ENCODE data around the gene CPZ. TPM values are rescaled to one million over a fixed set of nuclear protein-coding genes. Genes with fewer than 3 reads are reported as not detected.
"Not testable (repeated sequence)": the region's sequence is repeated elsewhere in the genome, so short reads cannot be mapped to it uniquely, and the experiment has no call there.

The CPZ gene
- polyA plus RNA-seq, 1 donor = 18.9 TPM

DNA sequence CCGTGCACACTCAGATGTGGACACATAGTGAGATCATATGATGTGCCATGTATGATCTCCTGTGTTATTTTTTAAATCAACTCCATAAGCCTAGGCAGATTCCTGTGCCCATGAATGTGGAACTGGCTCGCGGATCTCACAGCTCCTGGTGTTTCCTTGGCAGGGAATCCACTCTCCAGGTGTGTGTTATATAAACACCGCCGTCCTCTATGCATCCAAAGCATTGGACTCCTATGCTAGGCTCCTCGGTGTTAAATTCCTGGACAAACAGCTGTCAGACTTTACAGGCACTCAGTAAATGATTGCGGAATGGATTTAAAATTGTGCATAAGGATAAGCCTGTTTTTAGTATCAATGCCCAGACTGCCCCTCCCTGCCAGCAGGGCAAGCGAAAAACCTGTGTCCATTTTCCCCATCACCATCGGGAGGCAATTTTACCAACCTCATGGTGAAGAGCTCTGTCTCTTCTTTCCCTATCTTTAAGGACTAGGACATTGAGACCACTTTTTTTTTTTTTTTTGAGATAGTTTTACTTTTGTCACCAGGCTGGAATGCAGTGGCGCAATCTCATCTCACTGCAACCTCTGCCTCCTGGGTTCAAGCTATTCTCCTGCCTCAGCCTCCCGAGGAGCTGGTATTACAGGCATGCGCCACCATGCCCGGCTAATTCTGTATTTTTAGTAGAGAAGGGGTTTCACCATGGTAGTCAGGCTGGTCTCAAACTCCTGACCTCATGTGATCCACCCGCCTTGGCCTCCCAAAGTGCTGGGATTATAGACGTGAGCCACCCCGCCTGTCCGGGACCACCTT, 36.0 kb upstream of the CPZ start:
- no peak for DNase-seq

DNA sequence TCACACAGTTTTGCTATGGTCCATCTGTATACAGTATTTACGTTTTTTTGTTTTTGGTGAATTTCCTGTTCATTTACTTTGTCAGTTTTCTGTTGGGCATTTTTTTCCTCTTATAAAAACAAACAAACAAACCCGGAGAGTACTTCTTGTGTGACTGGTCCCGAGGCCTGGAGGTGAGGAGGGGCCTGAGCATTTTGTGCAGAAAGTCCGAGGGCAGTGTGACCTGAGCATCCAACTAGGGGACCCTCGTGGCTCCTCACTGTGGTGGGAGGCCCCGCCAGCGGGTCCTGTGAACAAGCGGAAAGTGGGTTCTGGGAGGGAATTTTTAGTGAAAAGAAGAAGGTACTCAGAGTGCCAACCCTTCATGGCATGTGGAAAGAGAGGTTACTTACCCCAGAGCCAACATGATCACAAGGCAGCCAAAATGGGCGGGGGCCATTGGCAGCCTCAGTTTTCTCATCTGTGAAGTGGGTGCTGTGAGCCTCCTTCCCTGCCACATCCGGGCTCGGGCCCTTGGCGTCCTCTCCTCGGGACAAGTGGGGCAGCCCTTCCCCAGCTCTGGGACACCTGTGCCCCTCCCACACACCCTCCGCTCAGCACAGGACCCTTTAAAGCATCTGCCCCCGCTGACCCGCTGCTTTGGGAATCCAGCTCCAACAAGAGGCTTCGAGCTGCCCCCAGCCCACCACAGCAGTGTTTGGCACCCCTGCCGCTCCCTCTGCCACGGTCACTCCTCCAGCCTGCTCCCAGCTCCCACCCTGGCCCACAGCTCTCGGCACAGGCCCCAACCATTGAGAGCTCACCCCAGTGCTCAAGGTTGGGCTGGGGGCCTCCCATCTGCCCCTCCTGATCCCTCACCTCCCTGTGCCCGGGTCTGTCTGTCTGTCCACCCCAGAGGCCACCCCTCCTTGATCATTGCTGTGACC, 35.2 kb upstream of the CPZ start:
- no peak for DNase-seq

DNA sequence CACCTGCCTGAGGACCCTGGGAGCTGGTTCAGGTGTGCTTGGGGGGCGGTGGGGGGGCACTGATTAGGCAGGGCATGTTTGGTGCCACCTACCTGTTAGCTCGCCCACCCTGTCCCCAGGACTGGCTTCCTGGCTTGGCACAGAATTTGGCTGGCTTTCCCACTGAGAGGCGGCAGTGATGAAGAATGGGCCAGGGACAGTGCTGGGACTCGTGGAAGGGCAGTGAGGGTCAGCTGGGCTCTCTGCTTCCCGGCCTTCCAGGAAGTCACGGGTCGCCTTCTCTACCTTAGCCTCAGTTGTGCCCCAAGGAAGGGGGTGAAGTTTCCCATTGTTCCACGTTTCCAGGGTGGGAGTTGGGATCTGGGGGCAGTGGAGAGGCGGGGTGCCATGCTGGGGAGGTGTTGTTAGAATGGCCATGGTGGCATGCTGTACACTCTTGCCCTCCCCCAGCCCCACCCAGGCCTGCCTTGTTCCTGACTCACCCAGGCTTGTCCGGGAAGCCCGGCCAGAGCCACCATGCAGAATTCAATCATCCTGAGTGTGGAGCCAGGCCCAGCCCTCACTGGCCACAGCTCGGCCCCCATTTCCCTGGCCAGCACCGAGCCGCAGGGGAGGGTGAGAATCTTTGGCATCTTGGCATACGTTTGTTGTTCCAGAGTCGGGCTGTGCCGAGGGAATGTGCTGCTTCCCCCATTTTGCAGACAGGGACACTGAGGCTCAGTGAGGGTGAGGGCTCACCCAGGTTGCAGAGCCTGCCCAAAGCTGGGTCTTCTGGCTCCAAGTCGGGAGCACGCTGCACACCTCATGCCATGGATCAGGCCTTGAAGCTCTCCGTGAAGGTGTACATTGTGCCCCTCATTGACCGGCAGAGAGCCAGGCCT, 34.2 kb upstream of the CPZ start:
- no peak for DNase-seq

DNA sequence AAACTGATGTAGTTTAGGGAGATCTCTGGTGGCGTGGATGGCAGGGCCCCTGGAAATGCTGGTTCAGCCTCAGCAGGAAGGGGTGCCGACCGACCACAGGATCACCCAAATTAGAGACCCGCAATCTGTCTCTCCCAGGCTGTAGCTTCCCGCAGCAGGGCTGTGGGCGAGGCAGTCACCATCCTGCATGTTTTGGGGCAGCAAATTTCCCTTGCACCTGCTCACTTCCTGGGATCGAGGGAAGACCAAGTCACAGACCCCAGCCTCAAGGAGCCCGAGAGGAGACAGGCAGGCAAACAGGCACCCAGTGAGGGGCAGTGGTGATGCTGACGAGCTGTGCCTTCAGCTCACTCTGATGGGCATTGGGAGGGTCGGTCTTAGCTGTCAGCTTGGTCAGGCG, 33.6 kb upstream of the CPZ start:
- no peak for DNase-seq

DNA sequence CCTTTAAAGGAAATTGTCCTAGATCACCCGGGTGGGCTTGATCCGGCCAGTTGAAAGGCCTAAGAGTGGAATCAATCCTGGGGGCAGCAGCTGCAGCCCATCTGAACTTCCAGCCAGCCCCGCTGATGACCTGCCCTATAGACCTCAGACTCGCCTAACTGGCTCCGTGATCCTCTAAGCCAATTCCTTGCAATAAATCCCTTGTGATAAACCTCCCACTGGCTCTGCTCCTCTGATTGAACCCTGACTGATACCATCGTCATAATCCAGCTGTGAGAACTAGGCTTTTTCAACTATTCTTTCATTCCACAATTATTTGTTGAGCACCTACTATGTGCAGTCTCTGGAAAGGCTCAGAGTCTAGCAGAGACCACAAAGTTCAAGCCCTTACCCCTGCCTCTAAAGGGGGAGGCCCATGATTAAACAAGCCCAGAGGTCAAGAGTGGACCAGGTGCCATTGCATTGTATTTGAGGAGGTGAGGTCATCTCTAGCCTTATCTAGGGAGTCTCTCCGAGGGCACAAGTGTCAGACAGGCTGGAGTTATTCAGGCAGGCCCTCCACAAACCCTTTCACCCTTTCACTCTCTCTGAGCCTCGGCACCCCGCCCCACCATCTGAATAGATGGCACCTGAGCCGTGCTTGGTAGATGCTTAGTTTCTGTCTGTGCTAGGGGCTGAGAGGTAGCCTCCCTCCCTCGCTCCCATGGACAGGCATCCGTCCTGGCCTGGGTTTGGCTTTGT, 32.9 kb upstream of the CPZ start:
- no peak for DNase-seq

DNA sequence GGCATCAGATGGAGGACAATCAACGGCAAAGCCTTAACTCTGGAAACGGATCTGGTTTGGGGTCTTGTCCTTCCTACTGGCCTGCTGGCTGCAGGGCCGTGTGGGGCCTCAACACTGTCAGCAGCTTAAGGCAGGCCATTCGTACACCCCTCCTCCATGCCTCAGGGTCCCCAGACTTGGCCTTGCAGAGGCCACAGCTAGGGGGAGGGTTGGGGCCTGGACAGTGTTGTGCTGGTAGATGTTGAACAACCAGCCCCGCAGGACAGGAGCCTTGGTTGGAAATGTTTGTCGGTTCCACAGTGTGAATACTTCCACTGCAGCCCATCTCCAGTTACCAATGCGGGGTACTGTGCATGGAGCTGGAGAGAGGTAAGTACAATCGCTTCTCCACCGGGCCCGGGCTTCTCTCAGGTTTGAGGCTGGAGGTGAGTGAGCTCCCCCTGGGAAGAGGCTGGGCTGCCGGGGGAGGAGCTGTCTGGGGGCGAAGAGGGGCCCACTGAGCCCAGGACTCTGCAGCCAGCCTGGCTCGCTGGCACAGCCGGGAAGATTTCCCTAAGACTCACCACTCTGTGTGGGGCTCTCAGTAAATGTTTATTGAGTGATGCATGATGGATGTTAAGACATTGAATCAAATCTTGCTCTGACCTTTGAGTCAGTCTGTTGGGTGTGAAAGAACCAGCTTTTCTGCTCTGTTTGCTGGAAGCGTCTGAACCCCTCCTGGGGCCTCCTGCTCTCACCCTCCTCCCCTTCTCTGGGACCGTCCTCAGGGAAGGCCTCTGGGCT, 32.1 kb upstream of the CPZ start:
- no peak for DNase-seq

DNA sequence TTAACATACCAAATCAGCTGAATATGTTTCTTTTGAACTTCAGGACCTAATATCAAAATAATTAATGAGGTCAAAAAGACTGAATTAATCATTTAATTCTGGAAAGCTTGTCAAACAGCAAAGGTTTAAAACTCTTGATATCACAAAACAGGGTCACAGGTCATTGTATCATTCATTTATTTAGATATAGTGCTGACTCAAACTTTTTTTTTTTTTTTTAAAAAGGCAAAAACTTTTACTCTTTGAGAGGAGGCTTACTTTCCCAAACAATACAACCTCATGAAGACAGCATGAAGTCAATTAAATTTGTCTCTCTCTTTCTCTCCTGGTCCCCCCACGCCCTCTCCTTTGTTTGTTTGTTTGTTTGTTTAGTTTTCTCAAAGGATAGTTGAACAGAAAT, 28.0 kb upstream of the CPZ start:
- DNase-seq = no peak

DNA sequence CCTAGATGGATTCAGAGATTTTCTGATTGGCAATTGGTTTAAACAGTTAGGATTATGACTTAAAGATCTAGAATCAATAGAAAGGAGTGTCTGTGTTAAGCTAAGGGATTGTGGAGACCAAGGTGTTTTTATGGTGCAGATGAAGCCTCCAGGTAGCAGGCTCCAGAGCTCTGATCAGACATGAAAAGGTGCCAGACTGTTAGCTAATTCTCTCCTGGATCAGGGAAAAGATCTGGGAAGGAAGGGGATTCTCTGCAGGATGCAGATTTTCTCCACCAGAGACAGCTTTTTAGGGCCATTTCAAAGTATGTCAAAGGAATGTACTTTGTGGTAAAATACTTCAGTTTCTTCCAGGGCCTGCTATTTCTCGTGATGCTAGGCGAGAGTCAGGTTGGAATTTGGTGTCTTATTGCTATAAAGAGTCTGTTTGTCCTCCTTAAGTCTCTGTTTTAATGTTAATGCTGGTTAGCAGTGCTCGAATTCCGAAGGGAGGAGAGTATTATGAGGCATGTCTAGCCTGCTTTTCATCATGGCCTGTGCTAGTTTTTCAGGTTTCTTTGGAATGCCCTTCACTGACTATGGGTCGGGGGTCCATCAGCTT, 24.4 kb upstream of the CPZ start:
- no peak for DNase-seq

DNA sequence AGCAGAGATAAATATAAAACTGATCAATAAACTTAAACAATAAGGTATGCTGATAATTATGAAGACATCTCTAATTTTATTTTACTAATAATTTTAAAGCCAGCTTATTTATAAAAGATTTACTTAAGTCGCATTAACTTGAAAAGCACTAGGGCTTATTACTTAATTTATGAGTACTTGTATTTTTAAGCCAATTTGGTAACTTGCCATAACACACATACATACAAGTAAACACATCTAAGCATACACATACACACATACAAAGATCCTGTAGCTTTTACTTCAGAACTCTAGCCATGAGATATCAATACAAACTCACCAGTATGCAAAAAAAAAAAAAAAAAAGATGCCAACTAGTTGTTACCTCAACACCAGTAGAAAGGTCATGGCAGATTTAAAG, 22.4 kb upstream of the CPZ start:
- no peak for DNase-seq

DNA sequence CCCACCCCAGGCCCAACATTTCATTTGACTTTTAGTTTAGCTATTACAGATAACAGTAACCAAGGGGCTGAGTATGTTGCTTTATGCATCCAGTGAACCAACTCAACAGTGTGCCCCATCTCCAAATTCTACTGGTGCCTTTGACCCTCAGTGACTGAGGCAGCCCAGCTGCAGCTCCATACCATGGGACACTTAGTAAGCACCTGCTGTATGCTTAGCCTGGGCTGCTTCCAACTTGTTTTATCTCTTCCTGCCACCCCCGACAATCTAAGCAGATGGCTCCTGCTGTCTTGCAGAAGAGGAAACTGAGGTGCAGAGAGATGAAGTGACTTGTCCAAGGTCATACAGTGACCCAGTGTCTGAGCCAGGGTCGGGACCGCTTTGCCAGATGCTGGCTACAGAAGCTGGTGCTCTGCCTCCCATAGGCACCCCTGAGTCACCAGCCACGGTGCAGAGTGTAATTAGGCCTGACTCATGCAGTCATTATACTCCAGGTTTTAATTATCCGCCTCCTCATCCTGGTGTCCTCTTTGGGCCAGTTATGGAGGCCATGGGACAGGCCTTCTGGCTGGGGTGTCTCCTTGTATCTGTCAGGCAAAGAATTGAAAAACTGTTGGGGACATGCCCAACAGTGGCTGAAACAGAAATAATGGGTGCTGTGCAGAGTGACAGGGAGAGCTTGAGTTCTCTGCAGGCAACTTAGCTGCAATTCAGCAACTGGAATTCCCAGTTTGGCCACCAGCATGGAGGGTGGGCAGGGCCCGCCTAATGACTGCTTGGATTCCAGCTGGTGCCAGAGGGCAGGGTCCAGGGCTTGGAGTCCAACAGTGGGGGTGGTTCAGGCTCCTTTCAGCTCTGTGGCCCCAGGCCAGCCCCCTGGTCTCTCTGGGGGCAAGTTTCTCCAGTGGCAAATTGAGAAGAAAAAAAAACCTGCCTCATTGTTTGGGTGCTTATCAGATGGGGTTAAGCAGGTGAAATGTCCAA, 20.6 kb upstream of the CPZ start:
- no peak for DNase-seq

DNA sequence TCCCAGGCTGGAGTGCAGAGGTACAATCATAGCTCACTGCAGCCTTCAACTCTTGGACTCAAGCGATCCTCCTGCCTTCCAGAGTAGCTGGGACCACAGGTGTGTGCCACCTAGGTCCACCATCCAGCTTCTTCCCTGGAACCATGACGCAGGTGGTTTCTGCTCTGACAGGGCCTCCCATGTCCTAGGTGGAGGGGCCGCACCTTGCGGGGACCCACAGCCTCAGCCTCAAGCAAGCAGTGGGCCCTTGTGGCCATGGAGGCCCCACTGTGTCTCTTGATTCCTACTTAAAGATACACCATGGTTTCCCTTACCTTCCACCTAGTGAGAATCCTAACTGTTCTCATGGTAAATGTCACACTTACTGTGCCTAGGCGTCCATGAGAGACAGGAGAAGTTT, 19.3 kb upstream of the CPZ start:
- no peak for DNase-seq

DNA sequence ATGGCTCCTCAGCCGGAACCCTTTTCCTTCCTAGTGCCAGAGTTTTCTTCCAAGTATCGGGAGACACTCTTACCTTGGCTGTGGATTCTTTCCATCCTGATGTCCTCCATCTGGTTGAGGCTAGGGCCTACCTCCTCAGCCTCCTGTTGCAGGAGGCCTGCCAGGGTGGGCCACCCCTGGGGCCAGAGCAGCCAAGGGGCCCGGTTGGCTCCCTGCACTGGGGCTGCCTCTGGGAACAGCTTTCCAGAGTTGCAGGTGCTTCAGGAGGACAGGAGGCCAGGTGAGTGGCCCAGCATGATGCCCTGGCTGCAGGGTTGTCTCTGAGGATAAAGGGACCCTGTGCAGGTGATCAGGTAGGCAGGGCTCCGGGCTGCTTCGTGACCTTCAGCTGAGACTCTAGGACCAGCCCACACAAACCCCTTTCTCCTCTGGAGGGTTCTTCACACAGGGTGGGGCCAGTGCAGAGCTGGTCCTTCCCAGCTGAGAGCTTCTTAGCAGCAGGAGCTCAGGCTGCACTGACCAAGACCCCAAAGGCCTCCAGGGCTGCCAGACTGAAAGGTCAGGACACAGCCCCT, 17.7 kb upstream of the CPZ start:
- DNase-seq = no peak

DNA sequence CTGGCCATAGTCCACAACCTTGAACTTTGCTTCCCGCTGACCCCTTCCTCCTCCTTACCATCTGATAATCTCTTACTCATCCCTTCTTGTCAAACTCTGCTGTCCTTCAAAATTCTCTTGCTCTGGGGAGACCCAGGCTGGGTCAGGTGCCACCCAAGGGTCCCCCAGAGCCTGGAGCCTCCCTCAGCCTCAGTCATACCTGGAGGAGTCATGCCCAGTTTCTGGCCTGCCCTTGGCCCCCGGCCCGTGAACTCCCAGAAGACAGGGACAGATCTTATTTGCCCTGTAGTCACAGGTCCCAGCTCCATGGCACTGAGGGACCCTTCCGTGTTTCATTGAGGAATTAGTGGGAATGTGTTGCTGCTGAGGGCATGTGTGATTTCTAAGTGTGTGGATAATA, 17.1 kb upstream of the CPZ start:
- DNase-seq = no peak

DNA sequence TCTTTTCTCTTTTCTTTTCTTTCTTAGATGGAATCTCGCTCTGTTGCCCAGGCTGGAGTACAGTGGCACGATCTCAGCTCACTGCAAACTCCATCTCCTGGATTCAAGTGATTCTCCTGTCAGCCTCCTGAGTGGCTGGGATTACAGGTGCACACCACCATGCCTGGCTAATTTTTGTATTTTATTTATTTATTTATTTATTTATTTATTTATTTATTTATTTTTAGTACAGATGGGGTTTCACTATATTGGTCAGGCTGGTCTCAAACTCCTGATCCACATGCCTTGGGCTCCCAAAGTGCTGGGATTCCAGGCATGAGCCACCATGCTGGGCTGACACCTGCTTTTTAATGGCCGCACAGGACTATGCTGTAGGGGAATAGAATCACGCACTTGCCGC, 16.0 kb upstream of the CPZ start:
- DNase-seq = not testable (repeated sequence)

DNA sequence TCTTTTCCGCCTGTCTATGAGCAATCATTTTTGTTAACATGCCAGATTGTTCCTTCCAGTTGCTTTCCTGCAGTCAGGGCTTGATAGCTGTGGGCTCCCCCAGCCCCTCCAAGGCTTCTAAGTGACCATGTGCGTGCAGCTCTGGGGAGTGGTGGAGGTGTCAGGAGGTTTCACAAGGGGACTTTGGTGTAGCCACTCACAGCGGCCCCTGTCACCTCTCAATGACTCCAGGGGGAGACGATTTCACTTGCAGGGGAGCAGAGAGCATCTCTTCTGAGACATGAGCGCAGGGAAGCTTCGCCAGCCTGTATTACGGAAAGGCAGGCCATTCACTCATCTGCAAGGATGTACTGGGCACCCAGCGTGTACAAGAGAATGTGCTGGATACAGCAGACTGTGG, 15.5 kb upstream of the CPZ start:
- DNase-seq = no peak

DNA sequence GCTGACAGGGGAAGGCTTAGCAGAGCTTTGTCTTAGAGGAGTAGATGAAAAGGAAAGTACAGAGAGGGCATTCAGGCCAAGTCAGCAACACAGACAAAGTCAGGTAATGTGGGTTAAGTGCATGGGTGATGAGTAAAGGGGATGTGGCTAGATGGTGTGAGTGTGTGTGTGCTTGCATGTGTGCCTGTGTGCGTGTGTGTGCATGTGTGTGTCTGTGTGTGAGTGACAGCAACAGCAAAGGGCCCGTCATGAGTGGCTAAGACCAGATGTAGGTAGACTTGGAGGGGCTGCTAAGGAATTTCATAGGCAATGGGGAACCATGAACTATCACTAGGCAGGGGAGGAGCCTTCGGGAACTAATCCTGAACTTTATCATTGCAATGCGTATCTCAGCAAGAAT, 14.6 kb upstream of the CPZ start:
- no peak for DNase-seq

DNA sequence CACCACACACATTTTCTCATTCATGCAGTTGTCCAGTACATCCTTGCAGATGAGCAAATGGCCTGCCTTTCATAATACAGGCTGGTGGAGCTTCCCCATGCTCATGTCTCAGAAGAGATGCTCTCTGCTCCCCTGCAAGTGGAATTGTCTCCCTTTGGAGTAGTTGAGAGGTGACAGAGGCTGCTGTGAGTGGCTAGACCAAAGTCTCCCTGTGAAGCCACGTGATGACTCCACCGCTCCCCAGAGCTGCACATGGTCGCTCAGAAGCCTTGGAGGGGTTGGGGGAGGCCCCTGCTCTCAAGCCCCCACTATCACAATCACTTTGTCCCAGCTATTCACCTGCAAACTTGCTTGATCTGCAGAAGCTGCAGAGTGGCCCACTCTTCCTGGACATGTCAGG, 13.8 kb upstream of the CPZ start:
- no peak for DNase-seq

DNA sequence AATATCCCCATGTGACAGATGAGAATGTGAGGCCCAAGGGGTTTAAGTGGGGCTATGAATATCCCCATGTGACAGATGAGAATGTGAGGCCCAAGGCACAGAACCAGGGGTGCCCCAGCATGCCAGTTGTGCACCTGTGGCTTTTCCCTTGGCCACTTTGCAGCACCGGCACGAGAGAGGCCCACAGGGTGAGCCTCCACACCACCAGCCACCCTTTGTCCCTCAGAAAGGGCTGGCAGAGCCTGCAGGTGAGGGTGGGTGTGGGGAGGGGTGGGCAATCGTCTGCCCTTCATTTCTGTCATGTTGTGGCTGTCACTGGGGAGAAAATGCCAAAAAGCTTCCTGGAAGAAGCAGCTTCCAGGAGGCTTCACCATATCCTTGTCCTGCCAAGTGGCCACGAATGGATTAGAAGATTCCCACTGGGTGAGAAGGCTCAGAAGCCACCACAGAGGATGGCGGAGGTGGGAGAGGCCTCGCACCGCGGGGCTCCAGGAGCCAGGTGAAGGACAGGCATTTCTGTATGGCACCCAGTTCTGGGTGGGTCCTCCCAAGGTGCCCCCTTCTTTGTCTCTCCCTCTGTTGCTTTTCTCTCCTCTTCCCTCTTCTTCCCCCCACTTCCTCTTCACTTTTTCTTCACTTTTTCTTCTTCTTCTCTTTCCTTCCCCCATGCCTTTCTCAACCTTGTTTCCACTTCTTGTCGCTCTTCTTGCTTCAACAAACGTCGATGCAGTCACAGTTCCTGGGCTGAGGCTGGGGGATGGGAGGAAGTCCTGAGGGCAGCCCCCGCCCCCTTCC, 12.8 kb upstream of the CPZ start:
- no peak for DNase-seq
